Smooth muscle cell (in vitro differentiated cells): ENCODE measurements around the gene FMN1. TPM values are rescaled to one million over a fixed set of nuclear protein-coding genes. Genes with fewer than 3 reads are reported as not detected.

Source experiments
- DNase-seq: peaks from one replicate; lab custom pipeline; 2025; ENCODE audit not compliant: unreplicated experiment; lab: John Stamatoyannopoulos, UW
- H2AFZ ChIP-seq: fragments of 200-600 bp; sonication (generic); 2 replicates; pipeline ENCODE4 v1.6.0; 2016; ENCODE audit warnings: antibody characterized with exemption, low read depth, mild to moderate bottlenecking
- H3F3A ChIP-seq: fragments of 200-600 bp; sonication (generic); 2 replicates; pipeline ENCODE4 v1.6.0; 2017; ENCODE audit warnings: antibody characterized with exemption, low read depth
- H3K27ac ChIP-seq: fragments of 200-600 bp; sonication (generic); 2 replicates; pipeline ENCODE4 v1.5.1; 2016; ENCODE audit warnings: low read depth, mild to moderate bottlenecking
- H3K27me3 ChIP-seq: fragments of 200-600 bp; sonication (generic); 2 replicates; pipeline ENCODE4 v1.6.1; 2016; ENCODE audit warnings: low read depth, mild to moderate bottlenecking
- H3K36me3 ChIP-seq: fragments of 200-600 bp; sonication (generic); 2 replicates; pipeline ENCODE4 v1.5.1; 2016; ENCODE audit warnings: low read depth
- H3K4me1 ChIP-seq: fragments of 200-600 bp; sonication (generic); 2 replicates; pipeline ENCODE4 v1.5.1; 2016; ENCODE audit warnings: low read depth
- H3K4me2 ChIP-seq: fragments of 200-600 bp; sonication (generic); 2 replicates; pipeline ENCODE4 v1.6.0; 2016; ENCODE audit warnings: mild to moderate bottlenecking
- H3K4me3 ChIP-seq: fragments of 200-600 bp; sonication (generic); 2 replicates; pipeline ENCODE4 v1.5.1; 2016; ENCODE audit warnings: mild to moderate bottlenecking
- H3K79me2 ChIP-seq: fragments of 200-600 bp; sonication (generic); 2 replicates; pipeline ENCODE4 v1.6.0; 2016; ENCODE audit warnings: low read depth, mild to moderate bottlenecking
- H3K9ac ChIP-seq: fragments of 200-600 bp; sonication (generic); 2 replicates; pipeline ENCODE4 v1.6.0; 2016; ENCODE audit warnings: low read depth
- H3K9me3 ChIP-seq: fragments of 200-600 bp; sonication (generic); replicated peaks from 2 replicates; pipeline ENCODE4 v1.5.1; 2016; ENCODE audit warnings: low read depth
- H4K20me1 ChIP-seq: fragments of 200-600 bp; sonication (generic); 2 replicates; pipeline ENCODE4 v1.6.0; 2016; ENCODE audit warnings: low read depth
- WGBS: methylation state at CpG from one replicate; pipeline ENCODE4 v1.1.7; 2016; ENCODE audit warnings: low lambda C conversion rate; 5-methylcytosine and 5-hydroxymethylcytosine counted together
- polyA plus RNA-seq: library from polyadenylated mRNA; unstranded; fragments of >200 nt; fragmentation: Nextera tagmentation; extraction: Ambion mirVana; gene quantifications from 2 replicates; pipeline ENCODE4 v1.2.1, GENCODE V29; 2016
- total RNA-seq: library from RNA; depleted of rRNA; stranded (reverse); fragments of >200 nt; gene quantifications from 2 replicates; pipeline ENCODE4 v1.2.3, GENCODE V29; 2014
- TF ChIP-seq, protein P1 (sequence below): fragments of 200-600 bp; sonication (generic); IDR thresholded peaks from 2 replicates; pipeline ENCODE4 v1.5.1; 2017; ENCODE audit warnings: borderline replicate concordance, mild to moderate bottlenecking, antibody characterized with exemption; ENCODE audit not compliant: insufficient read depth, poor library complexity, severe bottlenecking

The FMN1 gene
- total and polyA plus RNA-seq, 2 experiments from 2014 or later = 0.08 to 4.0 TPM

DNA sequence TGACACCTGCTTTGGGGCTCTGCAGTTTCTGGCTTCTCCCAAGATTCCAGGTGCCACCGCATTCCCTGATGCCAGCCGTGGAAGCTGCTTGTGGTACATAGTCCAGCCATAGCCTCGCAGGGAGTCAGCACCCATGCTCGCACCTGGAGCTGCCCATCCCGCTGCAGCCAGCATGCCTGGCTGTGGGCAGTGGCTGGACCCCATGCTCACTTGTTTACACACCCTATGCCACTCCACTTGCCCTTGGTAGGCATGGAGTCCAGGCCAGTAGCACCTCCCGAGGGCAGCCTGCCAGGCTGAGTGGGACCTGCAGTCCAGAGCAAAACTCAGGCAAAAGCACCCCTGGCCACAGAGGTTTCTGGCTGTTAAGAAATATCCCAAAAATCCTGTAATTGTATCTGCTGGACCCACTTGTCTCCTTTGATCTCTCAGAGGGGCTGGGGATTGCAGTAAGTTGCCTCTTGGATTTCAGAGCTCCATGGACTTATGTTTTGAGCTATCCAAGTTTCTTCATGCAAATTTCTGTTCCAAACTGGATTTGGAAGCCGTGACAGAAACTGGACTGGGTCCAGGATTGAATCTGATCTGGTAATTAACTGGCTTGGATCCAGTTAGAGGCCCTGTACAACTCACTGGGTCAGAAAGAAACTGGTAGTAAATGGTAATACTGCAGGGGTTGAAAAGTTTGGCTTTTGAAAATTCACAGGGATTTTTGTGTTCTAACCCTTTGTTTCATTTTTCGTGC, 149.3 kb downstream of the FMN1 start:
- Histone ChIP-seq H3K27me3 (no peaks in the 10 kb centered on the region), H3K27ac (no peak overlapping the region), H3K4me3 (no peak overlapping the region), H2AFZ (no peak overlapping the region), H3K9me3 (no peaks in the 10 kb centered on the region), H3K9ac (no peak overlapping the region), H3K79me2 (no peaks in the 10 kb centered on the region), H3F3A (no peaks in the 10 kb centered on the region), H3K4me2 (no peak overlapping the region), H3K36me3 (no peaks in the 10 kb centered on the region), H4K20me1 (no peaks in the 10 kb centered on the region), H3K4me1 (no peaks in the 10 kb centered on the region)
- TF ChIP-seq, protein P1, sequence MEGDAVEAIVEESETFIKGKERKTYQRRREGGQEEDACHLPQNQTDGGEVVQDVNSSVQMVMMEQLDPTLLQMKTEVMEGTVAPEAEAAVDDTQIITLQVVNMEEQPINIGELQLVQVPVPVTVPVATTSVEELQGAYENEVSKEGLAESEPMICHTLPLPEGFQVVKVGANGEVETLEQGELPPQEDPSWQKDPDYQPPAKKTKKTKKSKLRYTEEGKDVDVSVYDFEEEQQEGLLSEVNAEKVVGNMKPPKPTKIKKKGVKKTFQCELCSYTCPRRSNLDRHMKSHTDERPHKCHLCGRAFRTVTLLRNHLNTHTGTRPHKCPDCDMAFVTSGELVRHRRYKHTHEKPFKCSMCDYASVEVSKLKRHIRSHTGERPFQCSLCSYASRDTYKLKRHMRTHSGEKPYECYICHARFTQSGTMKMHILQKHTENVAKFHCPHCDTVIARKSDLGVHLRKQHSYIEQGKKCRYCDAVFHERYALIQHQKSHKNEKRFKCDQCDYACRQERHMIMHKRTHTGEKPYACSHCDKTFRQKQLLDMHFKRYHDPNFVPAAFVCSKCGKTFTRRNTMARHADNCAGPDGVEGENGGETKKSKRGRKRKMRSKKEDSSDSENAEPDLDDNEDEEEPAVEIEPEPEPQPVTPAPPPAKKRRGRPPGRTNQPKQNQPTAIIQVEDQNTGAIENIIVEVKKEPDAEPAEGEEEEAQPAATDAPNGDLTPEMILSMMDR = no peak
- no peak for DNase-seq
- 84% methylated on average over 8 of the region's 8 CpGs for WGBS

DNA sequence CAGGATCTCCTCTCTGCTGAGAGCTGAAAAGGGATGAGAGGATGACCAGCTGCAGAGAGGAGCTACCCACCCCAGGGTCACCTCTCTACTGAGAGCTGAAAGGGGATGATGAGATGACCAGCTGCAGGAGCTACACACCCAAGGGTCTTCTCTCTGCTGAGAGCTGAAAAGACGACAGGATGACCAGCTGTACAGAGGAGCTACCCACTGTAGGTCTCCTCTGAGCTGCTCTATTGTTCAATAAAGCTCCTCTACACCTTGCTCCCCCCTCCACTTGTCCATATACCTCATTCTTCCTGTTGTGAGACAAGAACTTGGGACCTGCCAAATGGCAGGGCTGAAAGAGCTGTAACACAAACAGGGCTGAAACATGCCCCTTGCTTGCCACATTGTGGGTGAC, 149.9 kb downstream of the FMN1 start:
- Histone ChIP-seq H3K79me2 (no peaks in the 10 kb centered on the region), H3K36me3 (no peaks in the 10 kb centered on the region), H3K4me2 (no peak overlapping the region), H3K27ac (no peak overlapping the region), H3K4me1 (no peaks in the 10 kb centered on the region), H2AFZ (no peak overlapping the region), H3K27me3 (no peaks in the 10 kb centered on the region), H3K4me3 (no peak overlapping the region), H3F3A (no peaks in the 10 kb centered on the region), H4K20me1 (no peaks in the 10 kb centered on the region), H3K9me3 (no peaks in the 10 kb centered on the region), H3K9ac (no peak overlapping the region)
- WGBS = 42% methylated on average over 1 of the region's 1 CpG
- TF ChIP-seq, protein P1 = no peak
- DNase-seq = no peak

DNA sequence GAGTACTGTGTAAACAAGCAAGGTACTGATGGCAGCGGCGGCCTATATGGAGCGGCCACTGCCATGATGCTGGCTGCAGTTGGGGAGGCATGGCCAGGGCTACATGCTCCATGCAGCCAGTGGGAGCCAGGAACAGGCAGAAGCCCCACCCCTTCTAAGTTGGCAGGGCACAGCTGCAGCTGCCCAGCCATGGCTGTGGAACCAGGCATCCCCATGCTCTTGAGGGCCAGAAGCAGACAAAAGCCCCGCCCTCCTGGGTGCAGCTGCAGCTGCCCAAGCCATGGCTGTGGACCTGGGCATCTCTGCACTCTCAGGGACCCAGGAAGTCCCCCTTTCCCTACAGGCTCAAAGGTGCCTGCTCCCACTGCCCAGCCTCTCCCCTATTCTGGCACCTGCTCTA, 150.9 kb downstream of the FMN1 start:
- Histone ChIP-seq H2AFZ (no peak overlapping the region), H3K4me2 (no peak overlapping the region), H3K9me3 (no peaks in the 10 kb centered on the region), H3K4me1 (no peaks in the 10 kb centered on the region), H4K20me1 (no peaks in the 10 kb centered on the region), H3K79me2 (no peaks in the 10 kb centered on the region), H3K9ac (no peak overlapping the region), H3K27ac (no peak overlapping the region), H3K4me3 (no peak overlapping the region), H3F3A (no peaks in the 10 kb centered on the region), H3K27me3 (no peaks in the 10 kb centered on the region), H3K36me3 (no peaks in the 10 kb centered on the region)
- DNase-seq = no peak
- WGBS = 95% methylated on average over 4 of the region's 4 CpGs
- TF ChIP-seq, protein P1 = no peak

DNA sequence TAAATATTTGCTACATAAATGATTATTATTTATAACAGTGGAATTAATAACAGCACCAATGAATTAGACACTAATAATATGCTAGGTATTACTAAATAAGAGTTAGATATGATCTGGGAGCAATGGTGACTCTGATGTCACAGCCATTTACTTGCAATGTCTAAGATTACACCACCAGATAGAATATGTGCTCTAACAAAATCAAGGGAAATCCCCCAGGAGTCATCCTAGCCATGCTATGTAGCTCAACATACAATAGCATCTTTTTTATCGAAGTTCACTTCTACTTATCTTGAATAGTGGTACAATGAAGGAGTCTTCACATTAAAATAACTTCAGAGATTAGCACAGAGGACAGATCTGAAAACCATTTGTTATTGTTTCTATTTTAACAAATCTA, 154.0 kb downstream of the FMN1 start:
- H3F3A ChIP-seq = no peaks in the 10 kb centered on the region
- TF ChIP-seq, protein P1 = no peak
- 95% methylated on average over 1 of the region's 1 CpG for WGBS
- no peak overlapping the region for H3K9ac ChIP-seq
- H3K79me2 ChIP-seq = no peaks in the 10 kb centered on the region
- H3K27me3 ChIP-seq = no peaks in the 10 kb centered on the region
- no peaks in the 10 kb centered on the region for H3K9me3 ChIP-seq
- no peaks in the 10 kb centered on the region for H3K4me1 ChIP-seq
- no peaks in the 10 kb centered on the region for H4K20me1 ChIP-seq
- H2AFZ ChIP-seq = no peak overlapping the region
- no peak overlapping the region for H3K27ac ChIP-seq
- H3K4me3 ChIP-seq = no peak overlapping the region
- no peak for DNase-seq
- no peaks in the 10 kb centered on the region for H3K36me3 ChIP-seq
- no peak overlapping the region for H3K4me2 ChIP-seq
